NCI-H2081 (cell line): ENCODE results near the gene NLRP2B.
"Not testable (repeated sequence)": the region's sequence is repeated elsewhere in the genome, so short reads cannot be mapped to it uniquely, and the experiment has no call there.

ENCODE experiments used
- DNase-seq, 2 experiments: peaks; one replicate each; lab custom pipeline; 2025; lab: John Stamatoyannopoulos, UW

The NLRP2B gene

DNA sequence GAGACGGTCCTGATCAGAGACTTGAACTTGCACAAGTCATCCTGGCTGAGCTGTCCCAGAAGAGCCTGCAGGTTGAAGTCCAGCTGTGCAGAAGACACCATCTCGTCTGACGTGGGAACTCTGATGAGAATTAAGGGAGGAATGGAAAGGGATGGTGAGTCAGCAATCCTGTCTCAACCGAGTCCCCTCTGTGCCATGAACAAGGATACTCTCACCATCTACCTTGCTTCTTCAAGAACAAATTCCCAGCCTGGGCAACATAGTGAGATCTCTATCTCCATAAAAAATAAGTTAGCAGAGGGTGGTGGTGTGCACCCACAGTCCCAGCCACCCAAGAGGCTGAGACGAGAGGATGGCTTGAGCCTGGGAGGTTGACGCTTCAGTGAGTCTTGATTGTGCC is at the start of gene NLRP2B:
Gene NLRP2B, minus strand, starts transcription at position 101 of the 400 bp plus-strand sequence.
- DNase-seq = no peak

DNA sequence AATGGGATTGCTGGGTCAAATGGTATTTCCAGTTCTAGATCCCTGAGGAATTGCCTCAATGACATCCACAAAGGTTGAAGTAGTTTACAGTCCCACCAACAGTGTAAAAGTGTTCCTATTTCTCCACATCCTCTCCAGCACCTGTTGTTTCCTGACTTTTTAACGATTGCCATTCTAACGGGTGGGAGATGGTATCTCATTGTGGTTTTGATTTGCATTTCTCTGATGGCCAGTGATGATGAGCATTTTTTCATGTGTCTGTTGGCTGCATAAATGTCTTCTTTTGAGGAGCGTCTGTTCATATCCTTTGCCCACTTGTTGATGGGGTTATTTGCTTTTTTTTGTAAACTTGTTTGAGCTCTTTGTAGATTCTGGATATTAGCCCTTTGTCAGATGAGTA is 45.9 kb upstream of the NLRP2B start:
- DNase-seq = not testable (repeated sequence)

DNA sequence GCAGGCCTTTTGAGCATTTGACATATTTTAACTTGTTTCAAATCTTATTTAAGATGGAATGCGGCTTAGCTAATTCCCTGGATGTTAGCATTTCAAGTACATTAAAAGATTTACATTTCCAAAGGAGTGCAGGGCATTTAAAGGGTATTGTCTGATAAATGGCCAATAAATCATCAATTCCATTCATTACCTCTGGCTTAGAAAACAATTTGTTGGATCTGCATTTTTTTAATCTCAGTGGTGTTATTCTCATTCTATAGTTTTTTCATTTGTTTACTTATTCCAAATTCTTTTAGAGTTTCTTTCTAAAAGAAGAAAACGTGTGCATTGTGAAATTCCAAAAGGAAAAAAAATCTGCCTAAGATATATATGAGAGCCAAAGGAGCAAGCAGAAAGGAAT is 1.3 kb upstream of the NLRP2B start:
- no peak for DNase-seq

DNA sequence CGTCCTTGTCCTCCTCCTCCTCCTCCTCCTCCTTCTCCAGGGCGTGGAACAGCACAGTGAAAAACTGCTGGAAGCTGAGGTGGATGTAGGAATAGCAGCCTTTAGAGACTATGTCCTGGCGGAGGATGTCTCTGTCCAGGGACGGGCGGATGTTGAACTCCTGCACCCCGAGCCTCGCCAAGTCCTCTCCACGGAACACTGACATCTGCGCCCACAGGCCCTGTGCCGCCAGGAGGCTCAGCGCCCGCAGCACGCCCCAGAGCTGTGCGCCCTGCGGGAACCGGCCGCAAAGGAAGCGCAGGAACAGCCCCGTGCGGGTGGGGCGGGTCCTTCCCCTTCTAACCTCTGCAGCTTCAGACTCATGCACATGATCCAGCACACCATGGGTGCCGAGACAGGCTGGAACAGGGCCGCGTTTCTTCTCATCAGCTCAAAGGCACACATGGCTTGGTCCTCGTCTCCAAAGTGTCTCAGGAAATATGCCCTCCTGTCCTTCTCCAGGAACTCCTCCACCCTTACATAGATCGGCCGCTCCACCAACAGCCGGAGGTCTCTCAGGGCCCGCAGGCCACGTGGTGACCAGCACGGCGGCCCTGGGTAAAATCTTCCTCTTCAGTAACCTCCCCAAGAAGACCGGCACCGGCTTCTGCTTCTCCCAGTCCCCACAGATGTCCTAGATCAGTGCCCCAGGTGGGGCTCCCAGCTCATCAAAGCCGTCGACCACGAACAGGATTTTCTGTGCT is 1.2 kb downstream of the NLRP2B start:
- no peak for DNase-seq

DNA sequence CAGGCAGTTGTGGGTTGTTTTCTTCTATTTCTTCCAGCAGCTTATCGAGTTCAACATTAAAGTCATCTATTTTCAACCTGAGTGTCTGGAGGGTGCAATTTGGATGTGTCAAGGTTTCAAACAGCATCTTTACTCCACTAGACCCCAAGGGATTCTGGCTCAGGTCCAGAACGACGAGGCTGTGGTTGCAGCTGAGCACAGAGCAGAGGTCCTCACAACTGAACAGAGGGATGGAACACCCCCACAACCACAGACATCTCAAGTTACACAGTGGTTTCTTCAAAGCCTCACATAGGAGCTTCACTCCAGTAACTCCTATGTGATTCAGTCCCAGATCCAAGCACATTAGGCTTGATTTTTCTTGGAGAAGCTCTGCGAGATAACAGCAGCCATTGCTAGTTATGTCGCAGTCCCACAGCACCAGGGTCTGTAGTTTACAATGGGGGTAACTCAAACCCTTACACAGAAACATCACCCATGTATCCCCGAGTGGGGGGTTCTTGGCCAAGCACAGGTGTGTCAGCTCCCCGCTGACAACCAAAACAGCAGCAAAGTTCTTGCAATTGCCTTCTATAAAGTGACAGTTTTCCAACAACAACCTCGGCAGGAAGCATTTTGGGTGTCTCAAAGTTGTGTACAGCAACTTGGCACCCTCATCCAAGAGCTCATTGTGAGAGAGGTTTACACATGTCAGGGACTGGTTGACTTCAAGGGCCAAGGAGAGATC is 2.8 kb downstream of the NLRP2B start:
- no peak for DNase-seq

DNA sequence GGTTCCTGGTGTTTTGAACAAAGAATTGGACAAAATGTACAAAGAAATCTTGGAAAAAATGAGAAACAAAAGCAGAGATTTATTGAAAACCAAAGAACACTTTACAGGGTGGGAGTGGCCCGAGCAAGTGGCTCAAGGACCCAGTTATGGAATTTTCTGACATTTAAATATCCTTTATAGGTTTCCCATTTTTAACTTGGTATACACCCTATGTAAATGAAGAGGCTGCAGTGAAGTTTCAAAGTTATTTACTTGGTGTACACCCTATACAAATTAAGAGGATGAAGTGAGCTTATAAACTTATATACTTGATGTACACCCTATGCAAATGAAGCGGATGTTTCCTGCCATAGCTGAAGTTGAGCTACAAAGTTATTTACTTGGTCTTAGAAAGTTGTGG is 4.7 kb downstream of the NLRP2B start:
- DNase-seq = no peak

DNA sequence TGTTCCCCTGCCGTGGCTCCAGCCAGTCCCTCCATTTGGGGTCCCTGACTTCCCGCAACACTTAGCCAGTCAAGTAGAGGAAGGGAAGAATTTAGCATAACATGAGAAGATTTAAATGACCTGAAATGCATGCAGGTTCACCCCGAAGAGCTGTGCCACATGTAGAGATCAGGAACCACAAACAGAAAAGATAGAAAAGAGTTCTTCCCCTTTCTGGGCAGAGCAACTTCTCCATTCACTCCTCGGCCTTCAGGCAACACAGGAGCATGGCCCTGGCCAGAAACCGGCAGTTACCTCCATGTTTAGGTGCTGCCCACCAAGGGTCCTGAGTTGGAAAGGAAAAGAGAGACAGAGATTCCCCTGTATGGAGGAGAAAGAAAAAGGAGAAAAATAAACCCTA is 5.2 kb downstream of the NLRP2B start:
- no peak for DNase-seq

DNA sequence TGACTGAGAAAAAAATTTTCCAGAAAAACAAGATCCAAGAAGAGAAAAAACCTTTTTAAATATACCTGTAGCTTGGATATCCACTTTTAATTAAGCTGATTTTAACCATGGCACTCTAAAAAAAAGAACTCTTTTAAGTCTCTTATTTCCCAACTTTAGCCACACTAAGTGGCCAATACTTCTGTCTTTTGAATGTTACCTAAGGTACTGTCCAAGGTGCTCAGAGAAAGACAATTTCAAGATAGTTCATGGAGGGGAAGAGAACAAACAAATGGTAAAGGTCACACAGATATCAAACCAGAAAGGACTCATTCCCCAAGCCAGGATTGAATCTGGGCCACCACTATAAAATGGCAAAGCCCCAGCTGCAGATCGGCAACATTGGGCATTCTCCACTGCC is 10.1 kb downstream of the NLRP2B start:
- DNase-seq = no peak

DNA sequence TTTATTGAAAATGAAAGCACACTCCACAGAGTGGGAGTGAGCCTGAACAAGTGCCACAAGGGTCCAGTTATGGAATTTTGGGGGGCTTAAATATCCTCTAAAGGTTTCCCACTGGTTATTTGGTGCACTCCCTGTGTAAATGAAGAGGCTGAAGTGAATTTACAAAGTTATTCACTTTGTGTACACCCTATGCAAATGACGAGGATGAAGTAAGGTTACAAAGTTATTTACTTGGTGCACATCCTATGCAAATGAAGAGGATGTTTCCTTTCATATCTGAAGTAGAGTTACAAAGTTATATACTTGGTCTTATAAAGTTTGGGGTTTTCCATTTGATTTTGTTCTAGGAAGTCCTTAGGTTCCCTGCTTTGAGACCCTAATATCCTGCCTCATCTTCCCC is 13.1 kb downstream of the NLRP2B start:
- no peak for DNase-seq

DNA sequence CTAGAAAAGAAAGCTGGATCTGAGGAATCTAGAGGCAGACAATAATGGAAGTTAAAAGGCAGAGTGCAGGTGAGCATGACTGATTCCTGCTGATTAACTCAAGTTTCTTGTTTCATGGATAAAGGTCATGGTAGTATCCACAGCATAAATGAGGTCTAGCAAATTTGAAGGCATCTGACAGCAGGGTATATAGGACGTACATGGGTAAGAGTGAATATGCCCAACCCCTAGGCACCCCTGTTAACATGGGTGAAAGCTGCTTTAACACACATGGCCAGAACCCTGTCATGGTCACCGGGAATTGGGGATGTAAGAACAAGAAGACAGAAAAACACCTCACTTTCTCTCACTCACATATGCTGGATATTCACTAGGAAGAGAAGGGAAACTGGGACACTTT is 25.0 kb downstream of the NLRP2B start:
- DNase-seq = no peak

DNA sequence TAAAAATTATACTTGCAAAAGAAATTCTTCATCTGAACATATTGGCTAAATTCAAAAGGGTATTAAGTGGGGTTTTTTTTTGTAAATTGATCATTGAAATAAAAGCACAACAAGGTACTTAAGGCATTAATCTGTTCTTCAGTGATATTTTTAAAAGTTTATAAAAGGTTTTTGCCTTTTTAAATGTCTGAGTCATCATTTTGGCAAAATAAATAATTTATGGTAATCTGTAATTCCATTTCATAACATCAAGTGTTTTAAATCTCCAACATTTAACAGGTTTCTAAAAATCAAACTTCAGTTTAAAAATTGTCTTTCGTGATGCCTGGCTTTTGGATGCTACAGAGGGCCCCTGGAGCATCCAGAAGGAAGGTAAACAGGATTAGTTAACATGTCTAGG is 27.4 kb downstream of the NLRP2B start:
- DNase-seq = no peak

DNA sequence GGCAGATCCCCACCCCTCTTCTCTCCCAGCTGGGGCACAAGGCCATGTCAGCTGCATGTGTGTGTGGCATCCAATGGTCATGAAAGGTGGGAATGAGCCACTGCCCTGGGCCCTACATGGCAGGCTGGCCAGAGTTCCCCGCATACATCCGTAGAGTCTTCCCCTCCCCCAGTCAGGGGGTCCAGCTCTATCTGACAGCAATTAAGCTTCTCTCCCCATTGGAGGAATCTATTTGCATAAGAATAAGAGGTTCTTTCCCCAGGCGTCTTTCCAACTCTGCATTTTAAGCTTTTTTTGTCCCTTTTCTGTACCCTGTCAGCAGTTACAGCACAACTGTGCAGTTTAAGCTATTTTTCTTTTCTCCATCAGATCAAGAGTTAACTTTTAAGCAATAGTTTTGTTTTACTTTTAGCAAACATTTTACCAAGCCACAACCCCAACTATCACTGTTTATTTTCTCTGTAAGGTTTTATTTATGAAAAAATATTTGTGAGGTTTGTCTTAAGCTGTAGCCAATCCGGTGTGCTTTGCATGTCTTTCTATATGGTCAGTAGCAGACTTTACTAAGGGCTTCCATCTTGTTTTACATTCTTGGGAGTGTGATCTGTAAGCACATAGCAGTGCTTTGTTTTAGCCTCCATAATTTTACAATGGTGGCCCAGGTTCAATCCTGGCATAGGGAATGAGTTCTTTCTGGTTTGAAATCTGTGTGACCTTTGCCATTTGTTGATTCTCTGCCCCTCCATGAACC is 28.7 kb downstream of the NLRP2B start:
- DNase-seq = no peak

DNA sequence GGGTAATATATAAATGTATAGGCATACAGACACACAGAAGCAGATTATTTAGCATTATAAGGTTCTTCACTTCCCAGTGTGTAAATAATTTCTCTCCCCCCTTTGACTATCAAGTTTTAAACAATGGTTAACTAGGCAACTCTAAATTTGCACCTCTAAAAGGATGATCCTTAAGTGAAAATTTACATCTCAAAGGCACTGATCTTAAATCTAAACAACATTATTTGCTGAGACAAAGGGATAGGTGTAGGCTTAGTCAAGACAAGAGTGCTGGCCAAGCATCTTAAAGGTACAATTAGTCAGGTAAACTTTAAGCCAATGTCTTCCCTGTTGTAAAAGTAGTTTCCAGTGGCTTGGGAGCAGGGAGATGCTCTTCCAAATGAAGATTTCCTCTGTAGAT is 33.0 kb downstream of the NLRP2B start:
- DNase-seq = no peak

DNA sequence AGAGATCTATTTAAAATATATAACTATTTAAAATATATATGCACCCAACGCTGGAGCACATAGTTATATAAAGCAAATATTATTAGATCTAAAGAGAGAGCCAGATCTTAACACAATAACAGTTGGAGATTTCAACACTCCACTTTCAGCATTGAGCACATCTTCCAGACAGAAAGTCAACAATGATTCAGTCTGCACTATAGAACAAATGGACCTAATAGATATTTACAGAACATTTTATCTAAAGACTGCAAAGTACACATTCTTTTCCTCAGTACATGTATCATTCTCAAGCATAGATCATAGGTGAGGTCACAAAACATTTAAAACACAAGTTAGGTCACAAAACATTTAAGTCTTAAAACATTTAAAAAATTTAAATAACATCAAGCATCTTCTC is 36.4 kb downstream of the NLRP2B start:
- no peak for DNase-seq

DNA sequence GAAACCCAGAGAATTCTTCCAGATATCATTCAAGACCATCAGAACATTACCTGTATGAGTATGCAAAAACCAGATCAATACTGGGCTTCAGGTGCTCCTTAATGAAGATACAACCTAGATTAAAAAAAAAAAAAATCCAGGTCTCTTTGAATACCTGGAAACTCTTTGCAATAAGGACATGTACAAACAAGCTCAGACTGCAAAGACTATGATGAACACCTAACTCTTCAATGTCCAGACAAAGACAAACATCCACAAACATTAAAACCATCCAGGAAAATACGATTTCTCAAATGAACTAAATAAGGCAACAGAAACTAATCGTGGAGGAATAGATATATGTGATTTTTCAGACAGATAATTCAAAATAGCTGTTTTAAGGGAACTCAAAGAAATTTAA is 38.7 kb downstream of the NLRP2B start:
- no peak for DNase-seq

DNA sequence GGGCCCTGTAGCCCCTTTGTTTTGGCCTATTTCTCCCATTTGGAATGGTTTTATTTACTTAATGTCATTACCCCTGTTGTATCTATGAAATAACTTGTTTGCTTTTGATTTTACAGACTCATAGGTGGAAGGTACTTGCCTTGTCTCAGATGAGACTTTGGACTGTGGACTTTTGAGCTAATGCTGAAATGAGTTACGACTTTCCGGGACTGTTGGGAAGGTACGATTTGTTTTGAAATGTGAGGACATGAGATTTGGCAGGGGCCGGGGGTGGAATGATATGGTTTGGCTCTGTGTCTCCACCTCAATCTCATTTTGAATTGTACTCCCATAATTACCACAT is 39.4 kb downstream of the NLRP2B start:
- DNase-seq = no peak

DNA sequence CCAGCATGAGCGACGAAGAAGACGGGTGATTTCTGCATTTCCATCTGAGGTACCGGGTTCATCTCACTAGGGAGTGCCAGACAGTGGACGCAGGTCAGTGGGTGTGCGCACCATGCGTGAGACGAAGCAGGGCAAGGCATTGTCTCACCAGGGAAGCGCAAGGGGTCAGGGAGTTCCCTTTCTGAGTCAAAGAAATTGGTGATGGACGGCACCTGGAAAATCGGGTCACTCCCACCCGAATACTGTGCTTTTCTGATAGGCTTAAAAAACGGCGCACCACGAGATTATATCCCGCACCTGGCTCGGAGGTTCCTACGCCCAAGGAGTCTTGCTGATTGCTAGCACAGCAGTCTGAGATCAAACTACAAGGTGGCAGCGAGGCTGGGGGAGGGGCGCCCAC is 50.6 kb downstream of the NLRP2B start:
- DNase-seq = not testable (repeated sequence)
